Skeletal muscle satellite cell (primary cell): ENCODE results near the gene ENO3.
A peak's percentile ranks its signal among the peaks of the same experiment; 100 is the strongest.
"Not testable (repeated sequence)": the region's sequence is repeated elsewhere in the genome, so short reads cannot be mapped to it uniquely, and the experiment has no call there.

ENCODE experiments used
- H3K27me3 ChIP-seq: 2 replicates; pipeline ENCODE4 v1.7.0; 2013; ENCODE audit warnings: low read length; ENCODE audit not compliant: control insufficient read depth, insufficient read depth
- H3K36me3 ChIP-seq: 2 replicates; pipeline ENCODE4 v1.7.0; 2013; ENCODE audit warnings: mild to moderate bottlenecking, control low read depth, low read length; ENCODE audit not compliant: insufficient read depth
- H3K4me1 ChIP-seq: 2 replicates; pipeline ENCODE4 v1.7.0; 2013; ENCODE audit warnings: low read length; ENCODE audit not compliant: control insufficient read depth, insufficient read depth
- H3K4me2 ChIP-seq: 2 replicates; pipeline ENCODE4 v1.7.0; 2013; ENCODE audit warnings: mild to moderate bottlenecking, low read length
- H3K4me3 ChIP-seq: 2 replicates; pipeline ENCODE4 v1.7.0; 2013; ENCODE audit warnings: low read length
- H3K9ac ChIP-seq: 2 replicates; pipeline ENCODE4 v1.7.0; 2013; ENCODE audit warnings: mild to moderate bottlenecking, low read depth, low read length, moderate library complexity
- H3K9me3 ChIP-seq: replicated peaks from 2 replicates; pipeline ENCODE4 v1.7.0; 2013; ENCODE audit warnings: mild to moderate bottlenecking, control low read depth, low read length

Gene ENO3

GRCh38 chr17:4920351-4921048, 30.4 kb upstream of the ENO3 start:
- Histone ChIP-seq H3K4me1 (peaks cover 8% of the 10 kb centered on the region), H3K36me3 (no peaks in the 10 kb centered on the region), H3K27me3 (no peaks in the 10 kb centered on the region), H3K4me3 (no peak overlapping the region), H3K9ac (no peak overlapping the region), H3K4me2 (no peak overlapping the region), H3K9me3 (no peaks in the 10 kb centered on the region)

DNA sequence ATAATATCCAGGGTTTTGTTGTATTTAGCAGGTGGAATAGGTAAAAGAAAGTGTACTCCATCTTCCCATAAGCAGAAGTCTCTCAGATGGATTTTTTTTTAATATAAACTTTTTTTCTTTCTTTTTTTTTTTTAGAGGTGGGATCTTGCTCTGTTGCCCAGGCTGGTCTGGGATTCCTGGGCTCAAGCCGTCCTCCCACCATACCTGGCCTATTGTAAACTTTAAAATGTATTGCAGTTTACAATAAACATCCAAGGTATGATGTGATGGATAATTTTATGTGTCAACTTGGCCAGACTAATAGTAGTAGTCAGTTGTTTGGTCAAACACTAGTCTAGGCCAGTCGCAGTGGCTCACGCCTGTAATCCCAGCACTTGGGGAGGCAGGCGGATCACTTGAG, 29.6 kb upstream of the ENO3 start:
- H3K27me3 ChIP-seq = no peaks in the 10 kb centered on the region

GRCh38 chr17:4926577-4927335, 24.2 kb upstream of the ENO3 start:
- not testable (repeated sequence) for H3K36me3 ChIP-seq, H3K9ac ChIP-seq, H3K4me1 ChIP-seq, H3K9me3 ChIP-seq, H3K4me3 ChIP-seq, H3K4me2 ChIP-seq, H3K27me3 ChIP-seq

More for the DNA sequence above, 29.6 kb upstream of the ENO3 start:
- Histone ChIP-seq H3K4me2 (no peak overlapping the region), H3K4me1 (peaks cover 8% of the 10 kb centered on the region), H3K9ac (no peak overlapping the region), H3K4me3 (no peak overlapping the region), H3K9me3 (no peaks in the 10 kb centered on the region), H3K36me3 (no peaks in the 10 kb centered on the region)

GRCh38 chr17:4928881-4929280, 22.0 kb upstream of the ENO3 start:
- peaks cover 3% of the 10 kb centered on the region for H3K36me3 ChIP-seq
- no peaks in the 10 kb centered on the region for H3K9me3 ChIP-seq
- no peak overlapping the region for H3K9ac ChIP-seq
- H3K4me1 ChIP-seq = peaks cover under 1% of the 10 kb centered on the region
- no peaks in the 10 kb centered on the region for H3K27me3 ChIP-seq
- no peak overlapping the region for H3K4me2 ChIP-seq
- no peak overlapping the region for H3K4me3 ChIP-seq

DNA sequence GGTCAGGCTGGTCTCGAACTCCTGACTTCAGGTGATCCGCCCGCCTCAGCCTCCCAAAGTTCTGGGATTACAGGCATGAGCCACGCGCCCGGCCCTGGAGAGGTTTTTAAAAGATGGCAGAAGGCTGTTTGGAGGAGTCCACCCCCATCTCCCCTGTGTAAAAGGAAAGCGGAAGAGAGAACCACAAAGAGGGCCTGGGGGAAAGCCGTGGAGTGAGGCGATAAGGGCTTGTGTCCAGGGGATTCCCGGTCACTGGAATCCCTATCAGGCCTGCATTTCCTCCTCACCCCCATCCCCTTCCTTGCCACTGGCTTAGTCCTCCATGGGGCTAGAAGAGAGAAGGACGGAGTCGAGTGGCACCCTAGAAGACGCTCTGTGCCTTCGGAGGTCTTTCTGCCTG, 19.0 kb upstream of the ENO3 start, which contains the start of gene GP1BA:
TSS of gene GP1BA (plus strand) at position 315 of the 400 bp plus-strand sequence. CDS start 328 bp downstream, outside the sequence.
- Histone ChIP-seq H3K4me1 (peaks cover 8% of the 10 kb centered on the region), H3K4me2 (no peak within 1 kb of the TSS), H3K27me3 (no peaks in the 10 kb centered on the region), H3K9me3 (no peaks in the 10 kb centered on the region), H3K4me3 (no peak within 1 kb of the TSS), H3K9ac (no peak within 1 kb of the TSS), H3K36me3 (peaks cover 8% of the 10 kb centered on the region)

DNA sequence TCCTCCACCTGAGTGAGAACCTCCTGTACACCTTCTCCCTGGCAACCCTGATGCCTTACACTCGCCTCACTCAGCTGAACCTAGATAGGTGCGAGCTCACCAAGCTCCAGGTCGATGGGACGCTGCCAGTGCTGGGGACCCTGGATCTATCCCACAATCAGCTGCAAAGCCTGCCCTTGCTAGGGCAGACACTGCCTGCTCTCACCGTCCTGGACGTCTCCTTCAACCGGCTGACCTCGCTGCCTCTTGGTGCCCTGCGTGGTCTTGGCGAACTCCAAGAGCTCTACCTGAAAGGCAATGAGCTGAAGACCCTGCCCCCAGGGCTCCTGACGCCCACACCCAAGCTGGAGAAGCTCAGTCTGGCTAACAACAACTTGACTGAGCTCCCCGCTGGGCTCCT, 18.2 kb upstream of the ENO3 start:
- H3K4me3 ChIP-seq = no peak overlapping the region
- no peaks in the 10 kb centered on the region for H3K27me3 ChIP-seq
- H3K36me3 ChIP-seq = peaks cover 15% of the 10 kb centered on the region
- no peak overlapping the region for H3K9ac ChIP-seq
- H3K4me1 ChIP-seq = peaks cover 8% of the 10 kb centered on the region
- H3K9me3 ChIP-seq = no peaks in the 10 kb centered on the region
- no peak overlapping the region for H3K4me2 ChIP-seq

GRCh38 chr17:4933646-4934045, 17.3 kb upstream of the ENO3 start:
- Histone ChIP-seq H3K9ac (peak overlapping the region; percentile 32), H3K4me3 (no peak overlapping the region), H3K4me2 (peak overlapping the region; percentile 37), H3K9me3 (no peaks in the 10 kb centered on the region), H3K36me3 (peaks cover 21% of the 10 kb centered on the region), H3K27me3 (no peaks in the 10 kb centered on the region), H3K4me1 (peaks cover 14% of the 10 kb centered on the region)

GRCh38 chr17:4934173-4934979, 16.5 kb upstream of the ENO3 start:
- no peaks in the 10 kb centered on the region for H3K27me3 ChIP-seq
- H3K4me2 ChIP-seq = peak overlapping the region; percentile 37
- peaks cover 21% of the 10 kb centered on the region for H3K4me1 ChIP-seq
- H3K9ac ChIP-seq = peak overlapping the region; percentile 32
- H3K4me3 ChIP-seq = no peak overlapping the region
- peaks cover 21% of the 10 kb centered on the region for H3K36me3 ChIP-seq
- H3K9me3 ChIP-seq = no peaks in the 10 kb centered on the region

GRCh38 chr17:4935650-4936049, 15.3 kb upstream of the ENO3 start:
- Histone ChIP-seq H3K4me2 (no peak overlapping the region), H3K36me3 (peaks cover 21% of the 10 kb centered on the region), H3K4me1 (peaks cover 21% of the 10 kb centered on the region), H3K27me3 (no peaks in the 10 kb centered on the region), H3K4me3 (no peak overlapping the region), H3K9me3 (no peaks in the 10 kb centered on the region), H3K9ac (no peak overlapping the region)

- Histone ChIP-seq H3K27me3 (no peaks in the 10 kb centered on the region), H3K9ac (no peak overlapping the region), H3K36me3 (peaks cover 18% of the 10 kb centered on the region), H3K9me3 (no peaks in the 10 kb centered on the region), H3K4me2 (no peak overlapping the region), H3K4me1 (peaks cover 26% of the 10 kb centered on the region), H3K4me3 (no peak overlapping the region)
These were observed 14.5 kb upstream of the ENO3 start for GRCh38 chr17:4936436-4936835.

- no peaks in the 10 kb centered on the region for H3K27me3 ChIP-seq
- H3K9ac ChIP-seq = no peak overlapping the region
These were observed 13.4 kb upstream of the ENO3 start for GRCh38 chr17:4937553-4937952.

More at GRCh38 chr17:4937553-4937952, 13.4 kb upstream of the ENO3 start:
- Histone ChIP-seq H3K4me1 (peaks cover 29% of the 10 kb centered on the region), H3K9me3 (no peaks in the 10 kb centered on the region), H3K4me2 (no peak overlapping the region), H3K36me3 (peaks cover 22% of the 10 kb centered on the region), H3K4me3 (no peak overlapping the region)
